ENCODE results near the gene FOS.
"Not testable (repeated sequence)": the region's sequence is repeated elsewhere in the genome, so short reads cannot be mapped to it uniquely, and the experiment has no call there.

FOS gene

GRCh38 chr14:75278422-75279152 lies at the start of gene FOS:
TSS of gene FOS (plus strand) at chr14:75278828. CDS start at chr14:75278983, 155 bp downstream.
- peak; percentile 86 for DNase-seq

- DNase-seq = no peak
Observed at GRCh38 chr14:75229661-75230139, 48.9 kb upstream of the FOS start.

DNA sequence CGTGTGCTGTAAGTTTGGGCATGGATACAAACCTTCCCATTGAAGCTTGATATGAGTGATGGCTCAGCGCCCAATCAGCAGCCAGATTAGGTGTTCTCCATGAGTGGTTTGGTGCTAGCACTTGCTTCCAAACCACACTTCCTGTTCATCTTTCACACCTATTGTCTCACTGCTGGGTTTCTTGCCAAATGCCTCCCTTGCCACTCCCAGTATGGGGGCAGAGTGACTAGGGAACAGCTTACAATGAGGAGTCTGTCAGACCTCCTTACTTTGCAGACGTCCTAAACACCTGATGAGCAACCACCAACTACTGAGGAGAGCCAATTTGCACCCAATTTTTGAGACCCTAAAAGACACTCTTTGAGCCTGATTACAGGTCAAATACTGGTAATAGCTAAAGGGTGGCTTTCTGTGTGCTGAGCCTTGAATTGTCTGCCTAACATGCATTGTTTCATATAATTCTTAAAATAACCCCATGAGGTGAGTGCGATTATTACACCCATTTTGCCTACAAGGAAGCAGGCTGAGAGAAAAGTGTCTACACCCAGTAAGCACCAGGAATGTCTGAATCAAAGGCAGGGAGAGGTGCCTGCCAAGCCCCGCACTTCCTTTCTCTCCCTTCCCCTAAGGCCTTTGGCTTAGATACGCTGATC lies 48.4 kb upstream of the FOS start:
- peak; percentile 87 for DNase-seq

GRCh38 chr14:75231320-75231719 lies 47.3 kb upstream of the FOS start:
- no peak for DNase-seq

DNA sequence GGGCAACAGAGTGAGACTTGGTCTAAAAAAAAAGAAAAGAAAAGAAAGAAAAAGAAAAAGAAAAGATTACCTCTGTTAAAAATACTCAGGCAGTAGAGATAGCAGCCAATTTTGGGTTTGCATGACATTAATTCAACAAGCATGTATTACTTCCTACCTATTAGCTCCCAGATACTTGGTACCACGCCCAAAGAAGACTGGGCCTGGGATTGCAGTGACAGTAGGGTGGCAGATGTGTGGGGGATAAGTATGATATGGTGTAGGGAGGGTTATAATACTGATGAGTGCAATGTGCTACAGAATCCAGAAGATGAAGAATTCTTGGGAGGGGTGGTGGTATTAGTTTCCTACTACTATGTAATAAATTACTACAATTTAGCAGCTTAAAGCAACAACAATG lies 46.4 kb upstream of the FOS start:
- no peak for DNase-seq

DNA sequence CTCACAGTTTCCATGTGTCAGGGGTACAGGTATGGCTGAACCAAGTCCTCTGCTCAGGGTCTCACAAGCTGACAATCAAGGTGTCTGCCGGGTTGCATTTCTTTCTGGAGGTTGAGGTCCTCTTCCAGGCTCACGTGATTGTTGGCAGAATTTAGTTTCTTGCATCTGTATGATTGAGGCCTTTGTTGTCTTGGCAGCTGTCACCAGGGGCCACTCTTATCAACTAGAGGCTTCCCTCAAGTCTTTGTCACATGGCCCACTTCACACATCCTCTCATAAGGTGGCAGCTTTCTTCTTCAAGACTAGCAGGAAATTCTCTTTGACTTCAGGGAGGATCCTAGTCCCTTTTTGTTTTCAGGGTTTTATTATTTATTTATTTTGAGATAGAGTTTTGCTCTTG lies 46.0 kb upstream of the FOS start:
- no peak for DNase-seq

DNA sequence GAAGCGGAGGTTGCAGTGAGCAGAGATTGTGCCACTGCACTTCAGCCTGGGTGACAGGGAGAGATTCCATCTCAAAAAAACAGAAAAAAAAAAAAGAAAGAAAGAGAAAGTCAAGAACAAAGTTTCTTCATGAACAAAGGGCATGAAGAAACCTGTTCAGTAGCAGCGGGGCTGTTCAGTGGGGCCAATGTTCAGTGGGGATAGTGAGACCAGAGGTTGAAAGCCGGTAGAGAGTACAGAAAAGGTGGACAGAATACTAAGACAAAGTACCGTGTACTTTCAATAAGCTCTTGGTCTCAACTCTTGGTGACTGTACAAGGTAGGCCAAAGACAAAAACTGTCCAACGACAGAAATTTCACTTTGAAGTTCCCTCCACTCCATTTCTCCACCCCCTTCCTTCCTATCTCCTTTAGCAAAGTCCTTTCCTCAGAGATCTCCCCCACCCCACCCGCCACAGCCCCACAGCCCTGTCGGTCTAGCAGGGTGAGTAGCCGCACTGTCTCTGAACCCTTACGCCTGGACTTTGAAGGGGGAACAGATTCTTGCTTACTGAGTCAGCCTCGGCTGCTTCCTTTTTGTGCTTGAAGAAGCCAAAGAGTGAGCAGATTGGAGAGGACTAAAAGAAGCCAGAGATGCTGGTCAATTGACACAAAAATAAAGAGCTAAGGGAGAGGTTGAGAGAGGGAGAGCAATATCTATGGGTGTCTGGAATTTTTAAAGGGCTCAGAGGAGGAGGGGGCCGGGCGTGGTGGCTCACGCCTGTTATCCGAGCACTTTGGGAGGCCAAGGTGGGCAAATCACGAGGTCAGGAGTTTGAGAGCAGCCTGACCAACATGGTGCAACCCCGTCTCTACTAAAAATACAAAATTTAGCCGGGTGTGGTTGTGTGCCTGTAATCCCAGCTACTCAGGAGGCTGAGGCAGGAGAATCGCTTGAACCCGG lies 44.2 kb upstream of the FOS start:
- peak; percentile 90 for DNase-seq

- not testable (repeated sequence) for DNase-seq
Observed at GRCh38 chr14:75235198-75235597, 43.4 kb upstream of the FOS start.

GRCh38 chr14:75236467-75236866 lies 42.2 kb upstream of the FOS start:
- DNase-seq = no peak

- no peak for DNase-seq
Observed at GRCh38 chr14:75236901-75237419, 41.7 kb upstream of the FOS start.

- DNase-seq = no peak
Observed at GRCh38 chr14:75238756-75239455, 39.7 kb upstream of the FOS start.

DNA sequence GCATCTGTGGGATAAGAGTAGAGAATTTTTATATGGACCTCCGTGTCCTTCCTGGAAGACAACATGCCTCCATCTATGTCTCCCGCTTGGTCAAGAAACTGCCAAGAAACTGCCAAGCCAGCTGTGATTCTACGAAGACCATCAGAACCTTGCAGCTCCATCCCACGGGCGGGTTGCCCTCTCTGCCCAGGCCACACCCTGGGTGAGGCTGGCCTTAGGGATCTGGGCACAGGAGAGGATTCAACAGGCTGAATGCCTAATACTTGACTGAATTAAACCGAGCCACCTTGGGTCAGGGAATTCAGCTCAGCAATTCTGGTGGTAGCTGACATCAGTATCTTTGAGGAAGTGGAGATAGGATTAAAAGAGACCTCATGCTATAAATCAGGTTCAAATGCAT lies 37.8 kb upstream of the FOS start:
- no peak for DNase-seq

DNA sequence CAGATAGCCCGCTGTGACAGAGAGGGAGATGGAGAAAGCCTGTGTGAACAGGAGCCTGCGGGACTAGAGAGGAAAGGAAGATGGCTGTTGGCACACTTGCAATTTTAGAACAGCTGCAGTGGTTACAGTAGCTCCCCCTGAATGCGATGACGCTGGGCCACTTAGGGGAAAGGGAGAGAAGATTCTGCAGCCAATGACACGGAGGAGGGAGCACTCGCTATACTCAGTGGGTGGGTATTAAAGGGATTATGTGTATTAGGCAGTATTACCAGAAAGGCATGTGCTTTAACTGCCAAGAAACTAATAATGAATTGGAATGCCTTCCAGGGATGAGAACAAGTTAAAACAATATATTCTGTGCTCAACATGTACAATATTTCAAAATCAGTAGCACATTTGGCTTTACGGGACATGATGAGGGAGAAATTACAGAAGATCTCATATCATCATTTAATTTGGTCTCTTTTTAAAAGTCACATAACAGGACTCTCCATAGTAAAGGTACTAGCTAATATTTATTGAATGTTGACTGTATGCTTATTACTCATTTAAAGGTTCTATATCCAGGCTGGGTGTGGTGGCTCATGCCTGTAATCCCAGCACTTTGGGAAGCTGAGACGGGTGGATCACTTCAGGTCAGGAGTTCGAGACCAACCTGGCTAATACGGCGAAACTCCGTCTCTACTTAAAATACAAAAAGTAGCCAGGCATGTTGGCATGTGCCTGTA lies 35.9 kb upstream of the FOS start:
- DNase-seq = no peak

GRCh38 chr14:75244121-75244520 lies 34.5 kb upstream of the FOS start:
- no peak for DNase-seq

GRCh38 chr14:75246546-75247285 lies 31.9 kb upstream of the FOS start:
- no peak for DNase-seq

- no peak for DNase-seq
Observed at GRCh38 chr14:75247286-75247922, 31.2 kb upstream of the FOS start.

GRCh38 chr14:75247939-75248338 lies 30.7 kb upstream of the FOS start:
- DNase-seq = no peak

- DNase-seq = no peak
Observed at GRCh38 chr14:75249251-75249957, 29.2 kb upstream of the FOS start.

- DNase-seq = no peak
Observed at GRCh38 chr14:75249958-75250336, 28.7 kb upstream of the FOS start.

- DNase-seq = no peak
Observed at GRCh38 chr14:75250800-75251199, 27.8 kb upstream of the FOS start.
